Stomach (tissue), 4 donors: Measurements from ENCODE around the gene SMAD3.

Experiments
- CTCF ChIP-seq, 7 experiments: fragments of 450-650 bp in 4 of 7; fragments of 200-600 bp in 3 of 7; sonication (generic) in 3 of 7; IDR thresholded peaks; one replicate each; pipeline ENCODE4 v1.5.1; 2016 to 2019; ENCODE audit warnings: antibody characterized with exemption in 7 of 7, control low read depth in 2 of 7, mild to moderate bottlenecking in 1 of 7
- EP300 ChIP-seq: sonication (generic); formaldehyde crosslinking; IDR thresholded peaks from one replicate; pipeline ENCODE4 v1.6.1; 2017; ENCODE audit warnings: antibody characterized with exemption
- POLR2A ChIP-seq, 4 donors: fragments of 450-650 bp; IDR thresholded peaks; one replicate each; pipeline ENCODE4 v1.6.1; 2016; ENCODE audit warnings: antibody characterized with exemption in 4 of 4, control low read depth in 2 of 4, mild to moderate bottlenecking in 1 of 4, moderate library complexity in 1 of 4

GRCh38 chr15:67150023-67150860, 84.8 kb downstream of the SMAD3 start:
- no peak for TF ChIP-seq CTCF (IDR thresholded peaks at IDR 0.05)
- no peak for TF ChIP-seq POLR2A (IDR thresholded peaks at IDR 0.05)
- TF ChIP-seq EP300 = no peak
